HEK293 (cell line): ENCODE results near the gene BPIFA2.
A peak's percentile ranks its signal among the peaks of the same experiment; 100 is the strongest.

ENCODE experiments used
- CTCF ChIA-PET: fragments of 350-600 bp; formaldehyde crosslinking; extraction: SDS; loops from one replicate; lab custom pipeline; 2021; ENCODE audit warnings: antibody characterized with exemption; lab: Yijun Ruan, JAX
- POLR2A ChIA-PET: fragments of 300-600 bp; formaldehyde crosslinking; extraction: SDS; loops from one replicate; lab custom pipeline; 2020; ENCODE audit warnings: antibody characterized with exemption, inconsistent platforms; lab: Yijun Ruan, JAX
- H3K27ac ChIP-seq: fragments of 200-500 bp; sonication (Bioruptor generic); 2 replicates; pipeline ENCODE4 v1.5.1; 2014; ENCODE audit warnings: low read depth, low read length, control low read depth, inconsistent platforms; ENCODE audit errors: extremely low read depth
- H3K36me3 ChIP-seq, 2 experiments: fragments of 200-500 bp in 1 of 2; sonication (Bioruptor generic) in 1 of 2; 1 replicate in 1 of 2; 2 replicates in 1 of 2; pipeline ENCODE4 v1.5.1; 2014 to 2017; ENCODE audit warnings: inconsistent platforms in 2 of 2, low read length in 2 of 2; ENCODE audit not compliant: control insufficient read depth in 2 of 2, insufficient read depth in 1 of 2
- H3K4me1 ChIP-seq: fragments of 200-500 bp; sonication (Bioruptor generic); 2 replicates; pipeline ENCODE4 v1.5.1; 2014; ENCODE audit warnings: mild to moderate bottlenecking, low read length, inconsistent platforms; ENCODE audit not compliant: control insufficient read depth, insufficient read depth
- H3K4me3 ChIP-seq: 2 replicates; pipeline ENCODE4 v1.5.1; 2011; ENCODE audit warnings: low read depth, mild to moderate bottlenecking, control low read depth, low read length, moderate library complexity
- H3K9me3 ChIP-seq: fragments of 200-500 bp; sonication (Bioruptor generic); 2 replicates; pipeline ENCODE4 v1.5.1; 2014; ENCODE audit warnings: low read depth, low read length, inconsistent platforms; ENCODE audit not compliant: control insufficient read depth, insufficient read depth
- KLF1 ChIP-seq: fragments of 450-650 bp; formaldehyde crosslinking; IDR thresholded peaks from 2 replicates; pipeline ENCODE4 v1.5.1; 2016; ENCODE audit warnings: missing biosample characterization, missing genetic modification characterization
- PRDM1 ChIP-seq: fragments of 450-650 bp; formaldehyde crosslinking; IDR thresholded peaks from 2 replicates; pipeline ENCODE4; 2016; ENCODE audit warnings: missing biosample characterization, missing genetic modification characterization
- YY1 ChIP-seq: fragments of 450-650 bp; formaldehyde crosslinking; IDR thresholded peaks from 2 replicates; pipeline ENCODE4 v1.5.1; 2018; ENCODE audit warnings: missing biosample characterization, missing genetic modification characterization
- ZBTB7A ChIP-seq: fragments of 450-650 bp; formaldehyde crosslinking; IDR thresholded peaks from 2 replicates; pipeline ENCODE4 v1.5.1; 2016; ENCODE audit warnings: low read depth, missing biosample characterization, missing genetic modification characterization
- ZIC2 ChIP-seq: fragments of 450-650 bp; formaldehyde crosslinking; IDR thresholded peaks from 2 replicates; pipeline ENCODE4 v1.5.1; 2016; ENCODE audit warnings: missing biosample characterization, missing genetic modification characterization
- ZNF148 ChIP-seq: fragments of 450-650 bp; formaldehyde crosslinking; IDR thresholded peaks from 2 replicates; pipeline ENCODE4 v1.5.0; 2017; ENCODE audit warnings: missing biosample characterization, missing genetic modification characterization, borderline replicate concordance
- ZNF214 ChIP-seq: fragments of 450-650 bp; formaldehyde crosslinking; IDR thresholded peaks from 2 replicates; pipeline ENCODE4 v1.5.1; 2017; ENCODE audit warnings: missing biosample characterization, mild to moderate bottlenecking, missing genetic modification characterization, borderline replicate concordance
- ZNF280D ChIP-seq: fragments of 450-650 bp; formaldehyde crosslinking; IDR thresholded peaks from 2 replicates; pipeline ENCODE4 v1.5.1; 2016; ENCODE audit warnings: missing biosample characterization, missing genetic modification characterization
- ZNF366 ChIP-seq: fragments of 450-650 bp; formaldehyde crosslinking; conservative IDR thresholded peaks from 2 replicates; pipeline ENCODE4 v1.5.1; 2016; ENCODE audit warnings: missing biosample characterization, missing genetic modification characterization
- ZNF501 ChIP-seq: fragments of 450-650 bp; formaldehyde crosslinking; IDR thresholded peaks from 2 replicates; pipeline ENCODE4 v1.5.1; 2016; ENCODE audit warnings: missing biosample characterization, missing genetic modification characterization
- ZNF600 ChIP-seq: fragments of 450-650 bp; formaldehyde crosslinking; IDR thresholded peaks from 2 replicates; pipeline ENCODE4 v1.5.1; 2016; ENCODE audit warnings: missing biosample characterization, missing genetic modification characterization
- ZNF621 ChIP-seq: fragments of 450-650 bp; formaldehyde crosslinking; IDR thresholded peaks from 2 replicates; pipeline ENCODE4 v1.5.1; 2017; ENCODE audit warnings: missing biosample characterization, missing genetic modification characterization
- ZNF639 ChIP-seq: fragments of 450-650 bp; formaldehyde crosslinking; IDR thresholded peaks from 2 replicates; pipeline ENCODE4 v1.5.1; 2016; ENCODE audit warnings: missing biosample characterization, missing genetic modification characterization

The BPIFA2 gene

GRCh38 chr20:33162753-33163152 lies 5.2 kb upstream of the BPIFA2 start:
- Histone ChIP-seq H3K36me3 (no peaks in the 10 kb centered on the region), H3K4me3 (no peak overlapping the region), H3K9me3 (no peaks in the 10 kb centered on the region), H3K4me1 (no peaks in the 10 kb centered on the region), H3K27ac (no peak overlapping the region)
- ChIA-PET POLR2A (no interaction called here), CTCF (no interaction called here)
- TF ChIP-seq ZNF214 (tag by site-specific recombination) (no peak), ZNF621 (tag by site-specific recombination) (no peak), YY1 (tag by site-specific recombination) (no peak), ZBTB7A (tag by site-specific recombination) (no peak), ZIC2 (tag by site-specific recombination) (no peak)

- TF ChIP-seq ZNF639 (tag by site-specific recombination) (no peak), KLF1 (no peak), ZNF366 (tag by site-specific recombination) (peak; percentile 87), ZNF501 (tag by site-specific recombination) (no peak), ZNF280D (tag by site-specific recombination) (no peak), PRDM1 (tag by site-specific recombination) (peak; percentile 65)
- POLR2A ChIA-PET: no interaction called here
- Histone ChIP-seq H3K27ac (no peak overlapping the region), H3K4me1 (no peaks in the 10 kb centered on the region), H3K9me3 (no peaks in the 10 kb centered on the region), H3K36me3 (no peaks in the 10 kb centered on the region), H3K4me3 (no peak overlapping the region)
- CTCF ChIA-PET: interaction anchor here (0.5 kb wide), 1 partner anchor 16 kb away, joined by 3 read pairs; no protein-coding TSS in a partner anchor
Observed at GRCh38 chr20:33163856-33164762, 3.9 kb upstream of the BPIFA2 start.

- no peak for TF ChIP-seq ZNF148 (tag by site-specific recombination)
- no peak for TF ChIP-seq ZNF600
- ChIA-PET POLR2A (no interaction called here), CTCF (interaction anchor here (0.5 kb wide), 1 partner anchor 16 kb away, joined by 3 read pairs; no protein-coding TSS in a partner anchor)
- no peaks in the 10 kb centered on the region for H3K4me1 ChIP-seq
- no peak overlapping the region for H3K4me3 ChIP-seq
- H3K36me3 ChIP-seq: no peaks in the 10 kb centered on the region
- no peaks in the 10 kb centered on the region for H3K9me3 ChIP-seq
- H3K27ac ChIP-seq: no peak overlapping the region
Observed at GRCh38 chr20:33164763-33165095, 3.2 kb upstream of the BPIFA2 start.
